Effector CD4-positive, alpha-beta T cell (primary cell): ENCODE results near the gene AMER2. TPM values are rescaled to one million over a fixed set of nuclear protein-coding genes. Genes with fewer than 3 reads are reported as not detected.

Experiments
- DNase-seq: peaks from one replicate; pipeline ENCODE4 v3.0.0-alpha.2; 2020
- total RNA-seq: gene quantifications from one replicate; lab custom pipeline; 2026; lab: John Stamatoyannopoulos, UW

Gene AMER2
- not detected for total RNA-seq

- no peak for DNase-seq
Observed at GRCh38 chr13:25171517-25172302, at the start of gene AMER2. TSS of gene AMER2 (minus strand) at chr13:25172288. CDS start at chr13:25171619, 669 bp downstream.

- no peak for DNase-seq
Observed at GRCh38 chr13:25218019-25218418, 45.9 kb upstream of the AMER2 start.

GRCh38 chr13:25217023-25217885, 45.2 kb upstream of the AMER2 start:
- DNase-seq, result no peak

- no peak for DNase-seq
Observed at GRCh38 chr13:25215253-25215575, 43.1 kb upstream of the AMER2 start.

- no peak for DNase-seq
Observed at GRCh38 chr13:25214491-25215252, 42.6 kb upstream of the AMER2 start.

- DNase-seq, result no peak
Observed at GRCh38 chr13:25213715-25214114, 41.6 kb upstream of the AMER2 start.

- no peak for DNase-seq
Observed at GRCh38 chr13:25210842-25211569, 38.9 kb upstream of the AMER2 start.

GRCh38 chr13:25207291-25207810, 35.3 kb upstream of the AMER2 start:
- no peak for DNase-seq

GRCh38 chr13:25204863-25205262, 32.8 kb upstream of the AMER2 start:
- DNase-seq, result no peak

GRCh38 chr13:25203127-25203740, 31.1 kb upstream of the AMER2 start:
- DNase-seq, result no peak

- DNase-seq, result no peak
Observed at GRCh38 chr13:25200783-25201182, 28.7 kb upstream of the AMER2 start.

- DNase-seq, result no peak
Observed at GRCh38 chr13:25198647-25199046, 26.6 kb upstream of the AMER2 start.

GRCh38 chr13:25196971-25197370, 24.9 kb upstream of the AMER2 start:
- DNase-seq, result no peak

GRCh38 chr13:25192936-25193335, 20.8 kb upstream of the AMER2 start:
- no peak for DNase-seq

- no peak for DNase-seq
Observed at GRCh38 chr13:25192489-25192888, 20.4 kb upstream of the AMER2 start.

- no peak for DNase-seq
Observed at GRCh38 chr13:25192052-25192451, 20.0 kb upstream of the AMER2 start.

- DNase-seq, result no peak
Observed at GRCh38 chr13:25190771-25191170, 18.7 kb upstream of the AMER2 start.

- DNase-seq, result no peak
Observed at GRCh38 chr13:25190256-25190655, 18.2 kb upstream of the AMER2 start.

- DNase-seq, result no peak
Observed at GRCh38 chr13:25187596-25187995, 15.5 kb upstream of the AMER2 start.

- DNase-seq, result no peak
Observed at GRCh38 chr13:25186187-25186586, 14.1 kb upstream of the AMER2 start.

- no peak for DNase-seq
Observed at GRCh38 chr13:25181597-25181996, 9.5 kb upstream of the AMER2 start.
